ENCODE results near the gene RNF220.

- TF ChIP-seq EZH2 (IDR thresholded peaks at IDR 0.05; ENCODE audit: insufficient read depth, low read length), result no peak
- no peak for TF ChIP-seq CTCF (IDR thresholded peaks at IDR 0.05; ENCODE audit: insufficient read depth, low read depth, low read length)
These were observed 160.2 kb downstream of the RNF220 start for GRCh38 chr1:44565259-44565750.

All from astrocyte (in vitro differentiated cells and primary cell).